ENCODE measurements around the gene NDUFV3.

Gene NDUFV3

GRCh38 chr21:42851812-42852665, 41.1 kb upstream of the NDUFV3 start:
- Histone ChIP-seq H3K9me3 (no peaks in the 10 kb centered on the region), H3K27me3 (ENCODE audit: low read depth) (no peaks in the 10 kb centered on the region), H3K36me3 (replicated peaks) (peaks cover 87% of the 10 kb centered on the region), H3K4me1 (no peaks in the 10 kb centered on the region), H3K4me3 (no peak overlapping the region)
- DNase-seq (ENCODE audit: low spot score in 2 of 2): no peak
- in situ Hi-C loops (cut with MboI; ENCODE audit: low sequenced_read_pairs): no loop called here

GRCh38 chr21:42852925-42853570, 40.1 kb upstream of the NDUFV3 start:
- Histone ChIP-seq H3K4me1 (no peaks in the 10 kb centered on the region), H3K36me3 (replicated peaks) (peaks cover 88% of the 10 kb centered on the region), H3K9me3 (no peaks in the 10 kb centered on the region), H3K4me3 (no peak overlapping the region), H3K27me3 (ENCODE audit: low read depth) (no peaks in the 10 kb centered on the region)
- DNase-seq (ENCODE audit: low spot score in 2 of 2): no peak
- in situ Hi-C loops (cut with MboI; ENCODE audit: low sequenced_read_pairs): no loop called here

GRCh38 chr21:42853621-42854020, 39.5 kb upstream of the NDUFV3 start:
- in situ Hi-C loops (cut with MboI; ENCODE audit: low sequenced_read_pairs): no loop called here
- no peaks in the 10 kb centered on the region for H3K27me3 ChIP-seq (ENCODE audit: low read depth)
- DNase-seq (ENCODE audit: low spot score in 2 of 2): no peak
- no peaks in the 10 kb centered on the region for H3K4me1 ChIP-seq
- H3K4me3 ChIP-seq: no peak overlapping the region
- H3K36me3 ChIP-seq (replicated peaks): peaks cover 94% of the 10 kb centered on the region
- no peaks in the 10 kb centered on the region for H3K9me3 ChIP-seq

GRCh38 chr21:42854246-42855010, 38.7 kb upstream of the NDUFV3 start:
- no peaks in the 10 kb centered on the region for H3K9me3 ChIP-seq
- H3K4me3 ChIP-seq: no peak overlapping the region
- H3K36me3 ChIP-seq (replicated peaks): peaks cover 99% of the 10 kb centered on the region
- DNase-seq (ENCODE audit: low spot score in 2 of 2): no peak
- no peaks in the 10 kb centered on the region for H3K4me1 ChIP-seq
- in situ Hi-C loops (cut with MboI; ENCODE audit: low sequenced_read_pairs): no loop called here
- no peaks in the 10 kb centered on the region for H3K27me3 ChIP-seq (ENCODE audit: low read depth)

- in situ Hi-C loops (cut with MboI; ENCODE audit: low sequenced_read_pairs): no loop called here
- Histone ChIP-seq H3K9me3 (no peaks in the 10 kb centered on the region), H3K4me3 (no peak overlapping the region), H3K36me3 (replicated peaks) (peaks cover 99% of the 10 kb centered on the region), H3K4me1 (no peaks in the 10 kb centered on the region), H3K27me3 (ENCODE audit: low read depth) (no peaks in the 10 kb centered on the region)
- DNase-seq (ENCODE audit: low spot score in 2 of 2): no peak
Observed at GRCh38 chr21:42855171-42855936, 37.8 kb upstream of the NDUFV3 start.

GRCh38 chr21:42855937-42856335, 37.2 kb upstream of the NDUFV3 start:
- H3K4me1 ChIP-seq: no peaks in the 10 kb centered on the region
- in situ Hi-C loops (cut with MboI; ENCODE audit: low sequenced_read_pairs): no loop called here
- no peaks in the 10 kb centered on the region for H3K27me3 ChIP-seq (ENCODE audit: low read depth)
- no peak for DNase-seq (ENCODE audit: low spot score in 2 of 2)
- H3K36me3 ChIP-seq (replicated peaks): peaks cover 99% of the 10 kb centered on the region
- H3K9me3 ChIP-seq: no peaks in the 10 kb centered on the region
- no peak overlapping the region for H3K4me3 ChIP-seq

- H3K36me3 ChIP-seq (replicated peaks): peaks cover 96% of the 10 kb centered on the region
- in situ Hi-C loops (cut with MboI; ENCODE audit: low sequenced_read_pairs): no loop called here
- H3K9me3 ChIP-seq: no peaks in the 10 kb centered on the region
- no peak for DNase-seq (ENCODE audit: low spot score in 2 of 2)
- H3K4me1 ChIP-seq: no peaks in the 10 kb centered on the region
- H3K4me3 ChIP-seq: no peak overlapping the region
- H3K27me3 ChIP-seq (ENCODE audit: low read depth): no peaks in the 10 kb centered on the region
Observed at GRCh38 chr21:42857216-42857615, 35.9 kb upstream of the NDUFV3 start.

- no peaks in the 10 kb centered on the region for H3K27me3 ChIP-seq (ENCODE audit: low read depth)
- no peaks in the 10 kb centered on the region for H3K9me3 ChIP-seq
- H3K4me3 ChIP-seq: no peak overlapping the region
- H3K4me1 ChIP-seq: no peaks in the 10 kb centered on the region
- in situ Hi-C loops (cut with MboI; ENCODE audit: low sequenced_read_pairs): no loop called here
- peaks cover 96% of the 10 kb centered on the region for H3K36me3 ChIP-seq (replicated peaks)
- no peak for DNase-seq (ENCODE audit: low spot score in 2 of 2)
Observed at GRCh38 chr21:42858185-42858847, 34.8 kb upstream of the NDUFV3 start.

- H3K36me3 ChIP-seq (replicated peaks): peaks cover 94% of the 10 kb centered on the region
Observed at GRCh38 chr21:42858957-42859890, 33.9 kb upstream of the NDUFV3 start.

GRCh38 chr21:42859891-42860230, 33.2 kb upstream of the NDUFV3 start:
- H3K36me3 ChIP-seq (replicated peaks): peaks cover 94% of the 10 kb centered on the region

More at GRCh38 chr21:42858957-42859890, 33.9 kb upstream of the NDUFV3 start:
- H3K4me1 ChIP-seq: no peaks in the 10 kb centered on the region
- no peaks in the 10 kb centered on the region for H3K9me3 ChIP-seq
- in situ Hi-C loops (cut with MboI; ENCODE audit: low sequenced_read_pairs): no loop called here
- no peak for DNase-seq (ENCODE audit: low spot score in 2 of 2)
- H3K27me3 ChIP-seq (ENCODE audit: low read depth): no peaks in the 10 kb centered on the region
- no peak overlapping the region for H3K4me3 ChIP-seq

GRCh38 chr21:42860345-42860744, 32.8 kb upstream of the NDUFV3 start:
- Histone ChIP-seq H3K27me3 (ENCODE audit: low read depth) (no peaks in the 10 kb centered on the region), H3K36me3 (replicated peaks) (peaks cover 93% of the 10 kb centered on the region), H3K4me3 (no peak overlapping the region), H3K4me1 (no peaks in the 10 kb centered on the region), H3K9me3 (no peaks in the 10 kb centered on the region)
- DNase-seq (ENCODE audit: low spot score in 2 of 2): no peak
- in situ Hi-C loops (cut with MboI; ENCODE audit: low sequenced_read_pairs): no loop called here

More at GRCh38 chr21:42859891-42860230, 33.2 kb upstream of the NDUFV3 start:
- H3K4me3 ChIP-seq: no peak overlapping the region
- H3K27me3 ChIP-seq (ENCODE audit: low read depth): no peaks in the 10 kb centered on the region
- no peaks in the 10 kb centered on the region for H3K4me1 ChIP-seq
- in situ Hi-C loops (cut with MboI; ENCODE audit: low sequenced_read_pairs): no loop called here
- DNase-seq (ENCODE audit: low spot score in 2 of 2): no peak
- no peaks in the 10 kb centered on the region for H3K9me3 ChIP-seq

- peaks cover 90% of the 10 kb centered on the region for H3K36me3 ChIP-seq (replicated peaks)
- H3K9me3 ChIP-seq: no peaks in the 10 kb centered on the region
- no peaks in the 10 kb centered on the region for H3K27me3 ChIP-seq (ENCODE audit: low read depth)
- H3K4me1 ChIP-seq: no peaks in the 10 kb centered on the region
- H3K4me3 ChIP-seq: no peak overlapping the region
- in situ Hi-C loops (cut with MboI; ENCODE audit: low sequenced_read_pairs): no loop called here
- DNase-seq (ENCODE audit: low spot score in 2 of 2): no peak
Observed at GRCh38 chr21:42861311-42861847, 31.7 kb upstream of the NDUFV3 start.

Data from HAP-1 (cell line).